H1 (cell line): ENCODE measurements around the gene CRTC1. TPM values are rescaled to one million over a fixed set of nuclear protein-coding genes. Genes with fewer than 3 reads are reported as not detected.

Experiments used
- BACH1 ChIP-seq: IDR thresholded peaks from 2 replicates; pipeline ENCODE4 v1.6.1; 2012; ENCODE audit warnings: low read length, improper control_type of control experiment
- CEBPB ChIP-seq: IDR thresholded peaks from 2 replicates; pipeline ENCODE4 v1.6.1; 2012; ENCODE audit warnings: low read depth, low read length
- CTBP2 ChIP-seq: IDR thresholded peaks from 2 replicates; pipeline ENCODE4 v1.7.0; 2011; ENCODE audit warnings: borderline replicate concordance, mild to moderate bottlenecking, moderate library complexity, mixed read lengths, low read length; ENCODE audit not compliant: insufficient read depth, insufficient read length
- EGR1 ChIP-seq: IDR thresholded peaks from 2 replicates; pipeline ENCODE4 v1.6.1; 2011; ENCODE audit warnings: low read depth, low read length, borderline replicate concordance
- GTF2F1 ChIP-seq: IDR thresholded peaks from 2 replicates; pipeline ENCODE4 v1.6.1; 2012; ENCODE audit warnings: low read depth, low read length, improper control_type of control experiment, borderline replicate concordance
- KDM1A ChIP-seq: fragments of 200-600, 300-600 bp; sonication (generic); IDR thresholded peaks from 2 replicates; pipeline ENCODE4 v1.7.1; 2016; ENCODE audit warnings: mild to moderate bottlenecking, low read length, borderline replicate concordance
- KDM5A ChIP-seq: fragments of 200-600 bp; IDR thresholded peaks from 2 replicates; pipeline ENCODE4 v1.7.1; 2012; ENCODE audit warnings: mild to moderate bottlenecking, low read length, inconsistent platforms, mixed read lengths
- NRF1 ChIP-seq: IDR thresholded peaks from 2 replicates; pipeline ENCODE4 v1.6.1; 2011; ENCODE audit warnings: mild to moderate bottlenecking, low read depth, low read length, improper control_type of control experiment
- PHF8 ChIP-seq: fragments of 200-600 bp; sonication (generic); conservative IDR thresholded peaks from 2 replicates; pipeline ENCODE4 v1.7.1; 2012; ENCODE audit warnings: low read depth, mild to moderate bottlenecking, inconsistent platforms, low read length, moderate library complexity
- POLR2AphosphoS5 ChIP-seq: IDR thresholded peaks from 2 replicates; pipeline ENCODE4 v1.6.1; 2011; ENCODE audit warnings: low read depth, low read length
- RFX5 ChIP-seq: IDR thresholded peaks from 2 replicates; pipeline ENCODE4 v1.6.1; 2011; ENCODE audit warnings: low read depth, low read length, improper control_type of control experiment, borderline replicate concordance
- RNF2 ChIP-seq: fragments of 200-900, 300-1000 bp; sonication (generic); IDR thresholded peaks from 2 replicates; pipeline ENCODE4 v1.7.1; 2016; ENCODE audit warnings: borderline replicate concordance, low read depth, mild to moderate bottlenecking, antibody characterized with exemption, low read length; ENCODE audit not compliant: poor library complexity, severe bottlenecking; ENCODE audit errors: missing control alignments
- RXRA ChIP-seq: IDR thresholded peaks from 2 replicates; pipeline ENCODE4 v1.6.1; 2011; ENCODE audit warnings: low read depth, mild to moderate bottlenecking, low read length, moderate library complexity; ENCODE audit not compliant: insufficient read depth
- SIRT6 ChIP-seq: IDR thresholded peaks from one replicate; pipeline ENCODE4 v1.7.1; 2012; ENCODE audit warnings: low read length, inconsistent platforms
- SP2 ChIP-seq: IDR thresholded peaks from 2 replicates; pipeline ENCODE4 v1.6.1; 2012; ENCODE audit warnings: mild to moderate bottlenecking, low read length, inconsistent platforms
- SUZ12 ChIP-seq: fragments of 200-600 bp; sonication (generic); IDR thresholded peaks from 2 replicates; pipeline ENCODE4 v1.6.1; 2012; ENCODE audit warnings: mild to moderate bottlenecking, inconsistent platforms, low read length, moderate library complexity, mixed read lengths
- TAF7 ChIP-seq: optimal IDR thresholded peaks from 2 replicates; pipeline ENCODE3; 2011; ENCODE audit warnings: low read depth, mild to moderate bottlenecking, inconsistent platforms, low read length, moderate library complexity, borderline replicate concordance
- TCF12 ChIP-seq: IDR thresholded peaks from 2 replicates; pipeline ENCODE4 v1.6.1; 2011; ENCODE audit warnings: low read depth, mild to moderate bottlenecking, low read length
- TEAD4 ChIP-seq: IDR thresholded peaks from 2 replicates; pipeline ENCODE4 v1.6.1; 2012; ENCODE audit warnings: low read depth, low read length, inconsistent platforms, mixed read lengths
- polyA plus RNA-seq, 7 experiments: library from polyadenylated mRNA; depleted of rRNA in 3 of 7; stranded (reverse) in 5 of 7; unstranded in 2 of 7; fragments of >200 nt in 5 of 7; fragments of 200-250 nt in 2 of 7; gene quantifications; 1 replicate in 5 of 7; 2 replicates in 1 of 7; 4 replicates in 1 of 7; pipeline versions ENCODE4 v1.2.1 to v1.2.3, GENCODE V29; 2011 to 2013; ENCODE audit warnings: missing spikeins in 2 of 7, mixed read lengths in 2 of 7
- total RNA-seq: library from RNA; stranded (reverse); fragmentation: NEBNext Ultra II Directional; extraction: Animal tissue kit (Norgen Biotek cat#: 25700); gene quantifications from 2 replicates; pipeline ENCODE4 v1.2.1, GENCODE V29; 2021
- TF ChIP-seq, protein P1 (sequence below): IDR thresholded peaks from 2 replicates; pipeline ENCODE4 v1.6.1; 2011; ENCODE audit warnings: low read depth, mild to moderate bottlenecking, low read length; ENCODE audit not compliant: insufficient read depth
- TF ChIP-seq, protein P2 (sequence below): IDR thresholded peaks from 2 replicates; pipeline ENCODE4 v1.6.1; 2012; ENCODE audit warnings: inconsistent platforms
- TF ChIP-seq, protein P3 (sequence below): IDR thresholded peaks from 2 replicates; pipeline ENCODE4 v1.6.1; 2012; ENCODE audit warnings: inconsistent platforms

Gene CRTC1
- total and polyA plus RNA-seq, 2 of the 8 experiments (the other 6 are each of a cell fraction or from before 2014, with no cell fraction given): 2.9 to 8.5 TPM

DNA sequence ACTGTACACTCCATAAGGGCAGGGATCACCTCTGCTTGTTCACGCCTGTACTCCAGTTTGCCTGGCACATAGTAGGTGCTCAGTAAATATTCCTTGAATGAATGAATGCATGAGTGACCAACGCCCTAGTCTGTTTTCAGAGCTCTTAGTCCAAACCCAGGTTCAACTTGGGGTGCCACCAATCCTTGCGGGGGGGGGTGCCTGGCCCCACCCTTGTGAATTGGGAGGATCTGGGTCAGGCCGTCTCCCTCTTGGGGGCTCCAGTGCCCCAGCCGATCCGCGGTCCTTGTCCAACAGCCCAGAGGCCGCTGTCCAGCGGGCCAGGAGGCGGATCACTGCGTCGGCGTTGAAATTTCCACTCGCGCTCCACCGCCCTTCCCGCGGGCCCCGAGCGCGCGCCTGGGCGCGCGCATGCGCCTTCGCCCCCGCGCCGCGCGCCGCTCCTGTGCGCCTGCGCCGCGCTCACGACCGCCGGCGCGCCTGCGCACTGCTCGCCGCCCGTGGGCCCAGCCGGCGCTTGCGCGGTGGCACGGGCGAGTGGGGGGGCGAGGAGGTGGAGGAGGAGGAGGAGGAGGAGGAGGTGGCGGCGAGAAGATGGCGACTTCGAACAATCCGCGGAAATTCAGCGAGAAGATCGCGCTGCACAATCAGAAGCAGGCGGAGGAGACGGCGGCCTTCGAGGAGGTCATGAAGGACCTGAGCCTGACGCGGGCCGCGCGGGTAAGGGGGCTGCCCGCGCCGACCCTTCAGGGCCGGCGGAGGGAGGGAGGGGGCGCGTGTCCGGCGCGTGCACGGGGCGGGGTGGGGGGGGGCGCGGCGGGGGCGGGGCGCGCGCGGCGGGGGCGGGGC lies at the start of gene CRTC1 (continued):
- TF ChIP-seq CTBP2 (no peak), NRF1 (peak; percentile 95), KDM1A (0 out of 2 replicates have a peak, but pooled peaks have one; percentile 30), POLR2AphosphoS5 (peak; percentile 93), TEAD4 (no peak), CEBPB (no peak), GTF2F1 (no peak), EGR1 (peak; percentile 55; the same call in 1 of the 2 replicates), RFX5 (no peak), TCF12 (no peak), RXRA (no peak), SIRT6 (no peak), TAF7 (no peak), BACH1 (peak; percentile 65; the same call in 1 of the 2 replicates), KDM5A (no peak), SP2 (no peak), PHF8 (peak; percentile 97), SUZ12 (no peak), RNF2 (no peak)
- TF ChIP-seq, protein P1, sequence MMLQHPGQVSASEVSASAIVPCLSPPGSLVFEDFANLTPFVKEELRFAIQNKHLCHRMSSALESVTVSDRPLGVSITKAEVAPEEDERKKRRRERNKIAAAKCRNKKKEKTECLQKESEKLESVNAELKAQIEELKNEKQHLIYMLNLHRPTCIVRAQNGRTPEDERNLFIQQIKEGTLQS: no peak
- TF ChIP-seq, protein P2, sequence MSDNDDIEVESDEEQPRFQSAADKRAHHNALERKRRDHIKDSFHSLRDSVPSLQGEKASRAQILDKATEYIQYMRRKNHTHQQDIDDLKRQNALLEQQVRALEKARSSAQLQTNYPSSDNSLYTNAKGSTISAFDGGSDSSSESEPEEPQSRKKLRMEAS: peak; percentile 8; the same call in 1 of the 2 replicates
- TF ChIP-seq, protein P3, sequence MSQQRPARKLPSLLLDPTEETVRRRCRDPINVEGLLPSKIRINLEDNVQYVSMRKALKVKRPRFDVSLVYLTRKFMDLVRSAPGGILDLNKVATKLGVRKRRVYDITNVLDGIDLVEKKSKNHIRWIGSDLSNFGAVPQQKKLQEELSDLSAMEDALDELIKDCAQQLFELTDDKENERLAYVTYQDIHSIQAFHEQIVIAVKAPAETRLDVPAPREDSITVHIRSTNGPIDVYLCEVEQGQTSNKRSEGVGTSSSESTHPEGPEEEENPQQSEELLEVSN: 0 out of 2 replicates have a peak, but pooled peaks have one; percentile 15
